Heart left ventricle (tissue), 13 donors: Measurements from ENCODE around the gene ING5.

Experiments
- CTCF ChIP-seq, 12 donors: fragments of 200-600 bp; sonication (generic) in 4 of 12; IDR thresholded peaks; one replicate each; pipeline versions ENCODE4 v1.5.0 to v1.8.0; 2018 to 2022; ENCODE audit warnings: antibody characterized with exemption in 12 of 12, mild to moderate bottlenecking in 5 of 12
- POLR2A ChIP-seq, 2 donors: fragments of 450-650 bp; IDR thresholded peaks; one replicate each; pipeline ENCODE4 v1.6.1; 2017; ENCODE audit warnings: antibody characterized with exemption in 2 of 2, mild to moderate bottlenecking in 2 of 2, moderate library complexity in 2 of 2
- donor health status: ischemic (EF 13 %, LVEDD 7.1; RV severe dilation, severe dysfunction).
- donor health status: DM: no; HTN: yes; CAD: no.
- donor health status: DM: no; HTN: no; CAD: no.
- donor health status: ischemic (EF 25% LVEDD 6.9; RV normal size, moderate dysfunction).
- donor health status: ischemic (EF 25% LVEDD 5.7; RV mildly dilated, moderate dysfunction).
- donor health status: ischemic (EF 35%, LVEDD 5.7; RV mildly dilated, moderate dysfunction).
- donor health status: nonischemic (EF 11% LVEDD 7.7; RV severe dilation, severe dysfunction).
- donor health status: DM: yes; HTN: yes; CAD: no.
- donor health status: PGD.
- donor health status: ischemic (EF 29% LVEDD 5.4; RV normal size, mild dysfunction).
- donor health status: nonischemic (EF 23%, LVEDD 6.1; RV moderate dilation, normal function).

- TF ChIP-seq CTCF (IDR thresholded peaks at IDR 0.05): no peak
- no peak for TF ChIP-seq POLR2A (IDR thresholded peaks at IDR 0.05)
Measured at GRCh38 chr2:241773511-241774418, 71.9 kb downstream of the ING5 start.
